Measurements from ENCODE around the gene PLA2G4C.
"Not testable (repeated sequence)": the region's sequence is repeated elsewhere in the genome, so short reads cannot be mapped to it uniquely, and the experiment has no call there.

PLA2G4C gene

DNA sequence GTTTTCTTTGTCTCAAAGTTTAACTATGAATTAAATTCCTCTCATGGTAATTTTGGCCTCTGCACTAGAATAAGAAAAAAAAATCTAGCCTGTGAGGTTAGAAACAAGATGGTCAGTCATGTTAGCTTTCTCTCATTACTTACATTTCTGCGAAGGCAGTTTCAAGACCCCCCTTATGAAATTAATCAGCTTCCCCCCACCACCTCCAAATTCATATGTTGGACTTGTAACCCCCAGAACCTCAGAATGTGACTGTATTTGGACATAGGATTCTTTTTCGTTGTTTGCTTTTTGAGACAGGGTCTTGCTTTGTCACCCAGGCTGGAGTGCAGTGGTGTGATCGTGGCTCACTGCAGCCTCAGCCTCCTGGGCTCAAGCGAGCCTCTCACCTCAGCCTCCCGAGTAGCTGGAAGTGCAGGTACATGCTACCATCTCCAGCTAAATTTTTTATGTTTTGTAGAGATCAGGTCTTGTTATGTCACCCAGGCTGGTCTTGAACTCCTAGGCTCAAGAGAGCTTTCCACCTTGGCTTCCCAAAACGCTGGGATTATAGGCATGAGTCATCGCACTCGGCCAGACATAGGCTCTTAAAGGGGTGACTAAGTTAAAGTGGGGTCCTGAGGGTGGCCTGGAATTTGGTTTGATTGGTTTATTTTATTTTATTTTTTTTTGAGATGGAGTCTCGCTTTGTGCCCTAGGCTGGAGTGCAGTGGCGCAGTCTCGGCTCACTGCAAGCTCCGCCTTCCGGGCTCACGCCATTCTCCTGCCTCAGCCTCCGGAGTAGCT, 1.4 kb downstream of the PLA2G4C start:
- FAIRE-seq: no peak

DNA sequence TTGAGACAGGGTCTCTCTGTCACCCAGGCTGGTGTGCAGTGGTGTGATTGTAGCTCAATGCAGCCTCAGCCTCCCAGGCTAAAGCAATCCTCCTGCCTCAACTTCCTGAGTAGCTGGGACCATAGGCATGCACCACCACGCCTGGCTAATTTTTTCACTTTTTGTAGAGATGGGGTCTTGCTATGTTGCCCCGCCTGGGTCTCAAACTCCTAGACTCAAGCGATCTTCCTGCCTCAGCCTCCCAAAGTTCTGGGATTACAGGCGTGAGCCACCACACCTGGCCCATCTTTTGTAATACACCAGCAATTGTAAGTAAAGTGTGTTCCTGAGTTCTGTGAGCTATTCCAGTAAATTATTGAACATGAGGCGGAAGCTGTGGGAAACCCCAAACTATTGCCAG, 6.7 kb downstream of the PLA2G4C start:
- FAIRE-seq: no peak

DNA sequence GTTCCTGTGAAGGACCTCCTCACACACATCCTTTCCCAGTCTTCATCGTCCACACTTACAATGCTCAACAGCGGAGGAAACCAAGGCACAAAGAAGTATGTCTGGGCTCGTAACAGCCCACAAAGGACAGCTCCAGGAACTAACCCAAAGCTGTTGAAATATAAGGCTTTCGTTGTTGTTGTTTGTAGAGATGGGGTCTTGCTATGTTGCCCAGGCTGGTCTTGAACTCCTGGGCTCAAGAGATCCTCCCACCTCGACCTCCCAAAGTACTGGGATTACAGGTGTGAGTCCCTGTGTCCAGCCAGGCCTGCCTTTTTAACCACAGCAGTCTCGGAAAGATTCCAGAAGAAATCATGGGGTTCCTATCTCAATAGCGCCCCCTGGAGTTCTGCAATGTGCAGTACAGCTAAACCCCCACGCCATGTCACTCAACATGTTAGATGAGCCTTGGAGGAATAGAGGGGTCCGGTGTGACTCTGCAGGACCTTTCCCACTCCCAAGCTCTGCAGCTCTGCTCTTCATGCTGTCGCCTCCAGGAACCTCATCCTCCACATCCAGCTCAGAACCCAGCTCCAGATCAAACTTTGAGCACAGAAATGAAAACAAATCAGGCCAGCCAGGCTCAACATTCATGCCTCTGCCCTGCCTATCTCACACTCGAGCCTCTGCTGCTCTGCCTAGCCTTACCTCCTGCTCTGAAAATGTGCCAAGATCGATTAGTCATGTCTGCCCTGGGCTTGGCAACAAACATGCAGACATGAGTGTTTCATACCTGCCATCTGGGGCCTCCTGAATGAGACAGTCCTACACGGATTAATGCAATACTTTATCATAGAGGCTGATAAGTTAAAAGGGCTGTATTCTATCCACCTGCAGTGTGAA, 7.5 kb downstream of the PLA2G4C start:
- FAIRE-seq: no peak

DNA sequence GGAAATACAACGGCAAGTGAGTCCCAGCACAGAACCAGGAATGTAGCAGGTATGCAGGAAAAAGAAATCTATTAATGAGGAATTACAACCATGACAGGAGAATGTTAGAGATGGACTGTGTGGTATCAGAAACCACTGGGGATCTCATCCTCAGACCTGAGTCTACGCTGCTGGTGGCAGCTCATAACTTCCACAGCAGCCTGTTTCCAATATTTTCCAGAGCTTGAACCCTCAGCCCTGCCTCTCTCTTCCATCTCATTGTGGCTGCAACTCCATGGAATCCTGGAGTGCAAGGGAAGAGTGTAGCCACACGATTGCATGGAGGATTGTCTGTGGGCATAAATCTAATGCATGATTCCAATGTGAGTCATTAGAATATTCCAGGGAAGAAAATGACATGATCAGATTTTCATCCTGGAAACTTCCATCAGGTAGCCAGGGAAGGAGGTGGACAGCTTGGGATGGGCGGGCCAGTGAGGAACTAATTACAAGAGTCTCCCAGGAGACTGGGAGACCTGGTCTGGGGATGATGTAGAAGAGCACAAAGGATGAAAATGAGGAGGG, 14.9 kb downstream of the PLA2G4C start:
- no peak for FAIRE-seq

DNA sequence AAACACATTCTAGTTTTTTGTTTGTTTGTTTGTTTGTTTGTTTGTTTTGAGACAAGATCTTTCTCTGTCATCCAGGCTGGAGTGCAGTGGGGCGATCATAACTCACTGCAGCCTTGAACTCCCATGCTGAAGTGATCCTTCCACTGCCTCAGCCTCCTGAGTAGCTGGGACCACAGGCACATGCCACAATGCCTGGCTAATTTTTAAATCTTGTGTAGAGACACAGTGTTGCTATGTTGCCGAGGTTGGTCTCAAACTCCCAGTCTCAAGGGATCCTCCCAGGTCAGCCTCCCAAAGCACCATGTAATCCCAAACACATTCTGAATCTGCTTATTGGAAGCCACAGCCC, 15.8 kb downstream of the PLA2G4C start:
- FAIRE-seq: no peak

DNA sequence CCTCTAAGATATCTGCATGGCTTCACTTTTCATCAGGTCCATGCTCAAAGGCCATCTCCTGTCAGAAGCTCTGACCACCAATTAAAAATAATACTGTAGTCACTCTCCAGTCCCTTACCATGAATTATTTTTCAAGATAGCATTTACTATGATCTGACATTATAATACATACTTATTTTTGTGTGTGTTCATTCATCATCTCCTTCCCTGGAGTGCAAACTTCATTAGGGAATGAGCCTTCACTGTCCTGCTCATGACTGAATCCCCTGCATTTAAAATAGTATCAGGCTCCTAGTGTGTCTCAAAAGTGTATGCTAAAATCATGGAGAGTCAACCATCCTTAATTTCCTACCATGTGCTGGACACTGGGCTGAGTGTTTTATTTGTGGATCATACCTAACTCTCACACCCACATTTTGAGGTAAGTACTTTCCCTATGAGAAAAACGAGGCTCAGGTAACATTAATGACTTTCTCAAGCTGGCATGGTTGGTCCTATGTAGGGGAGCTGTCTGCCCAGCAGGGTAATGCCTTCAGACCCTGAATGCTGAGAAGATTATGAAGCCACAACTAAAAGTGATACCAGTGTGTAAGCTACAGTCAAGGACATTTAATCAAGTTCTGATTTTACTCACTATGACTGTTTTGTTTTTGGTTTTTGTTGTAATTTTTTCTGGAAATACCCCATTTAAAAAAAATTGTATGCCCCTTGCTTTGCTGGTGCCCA, 16.3 kb downstream of the PLA2G4C start:
- FAIRE-seq: no peak

DNA sequence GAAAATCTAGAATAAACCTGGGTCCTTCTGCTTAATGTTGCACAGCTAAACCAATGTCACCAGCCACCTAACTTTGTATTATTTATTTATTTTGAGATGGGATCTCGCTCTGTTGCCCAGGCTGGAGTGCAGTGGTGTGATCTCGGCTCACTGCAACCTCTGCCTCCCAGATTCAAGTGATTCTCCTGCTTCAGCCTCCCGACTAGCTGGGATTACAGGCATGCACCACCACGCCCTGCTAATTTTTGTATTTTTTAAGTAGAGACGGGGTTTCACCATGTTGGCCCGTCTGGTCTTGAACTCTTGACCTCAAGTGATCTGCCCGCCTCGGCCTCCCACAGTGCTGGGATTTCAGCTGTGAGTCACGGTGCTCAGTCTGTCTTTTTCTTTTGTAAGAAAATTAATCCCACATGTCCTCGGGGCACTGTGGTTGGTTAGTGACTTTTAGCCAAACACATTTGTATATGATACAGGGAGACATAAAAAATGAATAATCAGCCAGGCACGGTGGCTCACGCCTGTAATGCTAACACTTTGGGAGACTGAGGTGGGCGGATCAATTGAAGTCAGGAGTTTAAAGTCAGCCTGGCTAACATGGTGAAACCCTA, 19.4 kb downstream of the PLA2G4C start:
- not testable (repeated sequence) for FAIRE-seq

DNA sequence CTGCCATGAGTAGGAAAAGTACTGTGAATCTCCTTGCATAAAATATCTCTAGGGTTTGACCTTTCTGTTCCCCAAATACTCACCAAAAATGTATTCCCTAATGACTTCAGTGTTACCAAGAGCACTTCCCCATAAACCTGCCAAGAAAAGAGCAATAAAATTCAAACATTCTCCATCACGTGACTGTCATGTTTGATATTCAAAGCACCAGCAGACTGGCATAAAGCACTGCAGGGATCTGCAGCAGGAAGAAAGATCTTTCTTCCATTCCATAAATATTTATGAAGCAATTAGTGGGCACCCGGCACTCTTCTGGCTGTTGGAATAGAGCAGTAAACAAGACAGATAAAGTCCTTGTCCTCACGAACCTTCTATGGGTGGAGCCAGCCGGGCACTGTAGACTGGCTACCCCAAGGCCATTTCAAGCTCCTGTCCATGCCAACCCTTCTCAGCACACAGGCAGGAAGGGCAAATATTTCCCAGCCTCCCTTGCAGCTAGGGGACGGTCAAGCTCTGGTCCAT, 20.3 kb downstream of the PLA2G4C start:
- FAIRE-seq: no peak

DNA sequence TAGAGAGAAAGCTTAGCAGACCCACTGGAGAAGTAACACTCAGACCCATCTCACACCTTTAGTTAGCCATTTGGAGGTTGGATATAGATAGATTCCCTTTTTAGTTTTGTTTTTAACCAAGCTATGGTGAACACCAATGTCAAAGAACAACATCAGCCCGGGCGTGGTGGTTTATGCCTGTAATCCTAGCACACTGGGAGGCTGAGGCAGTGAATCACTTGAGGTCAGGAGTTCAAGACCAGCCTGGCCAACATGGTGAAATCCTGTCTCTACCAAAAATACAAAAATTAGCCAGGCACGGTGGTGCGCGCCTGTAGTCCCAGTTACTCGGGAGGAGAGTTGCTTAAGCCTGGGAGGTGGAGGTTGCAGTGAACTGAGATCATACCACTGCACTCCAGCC, 21.6 kb downstream of the PLA2G4C start:
- FAIRE-seq: not testable (repeated sequence)

DNA sequence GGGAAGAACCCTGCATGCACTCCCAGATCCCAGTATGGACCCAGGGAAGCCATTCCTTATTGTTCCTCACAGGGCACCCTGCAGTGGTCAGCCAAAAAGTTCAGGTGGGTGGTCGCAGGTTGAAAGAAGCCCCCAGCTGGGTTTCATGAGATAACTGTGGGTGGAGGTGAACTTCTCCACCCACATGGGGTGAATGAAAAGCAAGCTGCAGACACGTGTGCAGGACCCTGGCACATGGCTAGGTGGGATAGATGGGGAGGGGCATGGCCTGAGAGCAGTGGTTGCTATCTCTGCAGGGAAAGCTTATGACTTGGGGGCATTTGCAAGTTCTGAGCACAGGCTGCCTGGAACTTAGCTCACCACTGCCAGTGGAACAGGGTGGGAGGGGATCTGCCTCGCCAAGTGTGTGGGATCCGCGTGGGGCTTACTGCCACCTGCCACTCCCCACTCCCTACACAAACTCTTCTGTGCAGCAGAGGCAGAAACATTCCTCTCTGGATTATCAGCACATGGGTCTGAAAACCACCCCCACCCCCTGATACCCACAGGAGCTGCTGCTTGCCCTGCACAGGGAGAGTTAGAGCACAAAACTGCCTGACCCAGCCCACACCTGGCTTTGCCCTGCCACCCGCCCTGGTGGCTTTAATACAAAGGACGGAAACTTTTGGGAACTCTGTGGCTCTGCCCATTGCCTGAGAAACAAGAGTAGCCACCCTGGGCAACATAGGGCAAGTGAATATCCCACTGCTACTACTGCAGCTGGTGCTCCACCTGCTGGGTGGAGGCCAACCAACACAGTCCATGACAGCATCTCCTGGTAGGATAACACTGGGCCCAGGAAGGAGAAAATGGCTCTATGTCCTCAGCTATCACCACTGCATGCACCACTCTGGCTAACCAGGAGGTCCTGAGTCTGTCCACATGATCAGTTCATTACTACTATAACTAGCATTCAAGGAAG, 24.4 kb downstream of the PLA2G4C start:
- no peak for FAIRE-seq

DNA sequence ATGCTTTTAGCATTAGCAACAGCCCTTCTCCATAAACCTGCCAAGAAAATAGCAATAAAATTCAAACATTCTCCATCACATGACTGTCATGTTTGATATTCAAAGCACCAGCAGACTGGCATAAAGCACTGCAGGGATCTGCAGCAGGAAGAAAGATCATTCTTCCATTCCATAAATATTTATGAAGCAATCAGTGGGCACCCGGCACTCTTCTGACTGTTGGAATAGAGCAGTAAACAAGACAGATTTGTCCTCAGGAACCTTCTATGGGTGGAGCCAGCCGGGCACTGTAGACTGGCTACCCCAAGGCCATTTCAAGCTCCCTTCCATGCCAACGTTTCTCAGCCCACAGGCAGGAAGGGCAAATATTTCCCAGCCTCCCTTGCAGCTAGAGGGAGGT, 25.5 kb downstream of the PLA2G4C start:
- no peak for FAIRE-seq

DNA sequence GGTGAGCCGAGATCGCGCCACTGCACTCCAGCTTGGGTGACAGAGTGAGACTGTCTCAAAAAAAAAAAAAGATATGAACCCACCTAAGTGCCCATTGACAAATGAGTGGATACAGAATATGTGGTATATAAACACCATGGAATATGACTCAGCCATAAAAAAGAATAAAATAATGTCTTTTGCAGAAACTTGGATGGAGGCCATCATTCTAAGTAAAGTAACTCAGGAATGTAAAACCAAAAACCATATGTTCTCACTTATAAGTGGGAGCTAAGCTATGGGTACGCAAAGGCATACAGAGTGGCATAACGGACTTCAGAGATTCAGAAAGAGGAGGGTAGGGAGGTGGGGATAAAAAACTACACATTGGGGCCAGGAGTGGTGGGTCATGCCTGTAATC, 29.5 kb downstream of the PLA2G4C start:
- no peak for FAIRE-seq

DNA sequence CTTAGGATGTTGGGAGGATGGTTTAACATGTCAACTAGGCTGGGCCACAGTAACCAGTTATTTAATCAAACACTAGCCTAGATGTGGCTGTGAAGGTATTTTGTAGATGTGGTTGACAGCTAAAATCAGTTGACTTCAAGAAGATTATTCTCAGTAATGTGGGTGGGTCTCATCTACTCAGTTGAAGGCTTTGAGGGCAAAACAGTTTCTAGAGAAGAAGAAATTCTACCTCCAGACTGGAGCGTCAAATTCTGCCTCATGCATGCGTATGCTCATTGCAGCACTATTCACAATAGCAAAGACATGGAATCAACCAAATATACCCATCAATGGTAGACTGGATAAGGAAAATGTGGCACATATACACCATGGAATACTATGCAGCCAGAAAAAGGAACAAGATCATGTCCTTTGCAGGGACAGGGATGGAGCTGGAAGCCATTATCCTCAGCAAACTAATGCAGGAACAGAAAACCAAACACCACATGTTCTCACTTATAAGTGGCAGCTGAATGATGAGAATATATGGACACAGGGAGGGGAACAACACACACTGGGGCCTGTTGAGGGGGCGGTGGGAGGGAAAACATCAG, 40.3 kb downstream of the PLA2G4C start:
- not testable (repeated sequence) for FAIRE-seq

DNA sequence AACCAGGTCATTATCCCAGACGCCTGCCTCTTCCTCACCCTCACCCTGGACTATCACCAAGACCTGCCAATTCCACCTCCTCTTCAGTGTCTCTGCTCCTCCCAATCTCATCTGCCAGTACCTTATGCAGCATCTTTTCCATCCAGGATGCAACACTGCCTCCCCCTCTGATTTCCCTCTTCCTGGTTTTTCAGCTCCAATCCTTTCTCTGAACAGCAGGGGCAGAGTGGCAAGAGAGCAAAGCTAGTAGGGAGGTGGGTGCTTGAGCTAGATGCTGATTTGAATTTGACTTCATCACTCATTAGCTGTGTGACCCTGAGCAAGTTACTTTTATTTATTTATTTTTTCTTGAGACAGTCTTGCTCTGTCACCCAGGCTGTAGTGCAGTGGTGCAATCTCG, 41.2 kb downstream of the PLA2G4C start:
- FAIRE-seq: no peak

DNA sequence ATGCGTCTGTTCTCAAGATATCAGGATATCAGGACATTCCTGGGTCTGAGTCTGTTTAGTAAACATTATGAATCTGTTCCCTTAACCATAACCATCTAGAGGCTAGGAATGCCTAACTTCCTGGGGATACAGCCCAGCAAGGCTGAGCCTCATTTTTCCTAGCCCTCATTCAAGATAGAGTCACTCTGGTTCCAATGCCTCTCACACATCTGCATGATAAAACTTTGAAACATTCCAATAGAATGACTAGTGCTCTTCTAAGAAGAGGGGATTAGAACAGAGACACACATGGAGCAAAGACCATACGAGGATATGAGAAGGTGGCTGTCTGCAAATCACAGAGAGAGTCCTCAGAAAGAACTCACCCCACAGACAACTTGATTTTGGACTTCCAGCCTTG, 46.1 kb downstream of the PLA2G4C start:
- no peak for FAIRE-seq

DNA sequence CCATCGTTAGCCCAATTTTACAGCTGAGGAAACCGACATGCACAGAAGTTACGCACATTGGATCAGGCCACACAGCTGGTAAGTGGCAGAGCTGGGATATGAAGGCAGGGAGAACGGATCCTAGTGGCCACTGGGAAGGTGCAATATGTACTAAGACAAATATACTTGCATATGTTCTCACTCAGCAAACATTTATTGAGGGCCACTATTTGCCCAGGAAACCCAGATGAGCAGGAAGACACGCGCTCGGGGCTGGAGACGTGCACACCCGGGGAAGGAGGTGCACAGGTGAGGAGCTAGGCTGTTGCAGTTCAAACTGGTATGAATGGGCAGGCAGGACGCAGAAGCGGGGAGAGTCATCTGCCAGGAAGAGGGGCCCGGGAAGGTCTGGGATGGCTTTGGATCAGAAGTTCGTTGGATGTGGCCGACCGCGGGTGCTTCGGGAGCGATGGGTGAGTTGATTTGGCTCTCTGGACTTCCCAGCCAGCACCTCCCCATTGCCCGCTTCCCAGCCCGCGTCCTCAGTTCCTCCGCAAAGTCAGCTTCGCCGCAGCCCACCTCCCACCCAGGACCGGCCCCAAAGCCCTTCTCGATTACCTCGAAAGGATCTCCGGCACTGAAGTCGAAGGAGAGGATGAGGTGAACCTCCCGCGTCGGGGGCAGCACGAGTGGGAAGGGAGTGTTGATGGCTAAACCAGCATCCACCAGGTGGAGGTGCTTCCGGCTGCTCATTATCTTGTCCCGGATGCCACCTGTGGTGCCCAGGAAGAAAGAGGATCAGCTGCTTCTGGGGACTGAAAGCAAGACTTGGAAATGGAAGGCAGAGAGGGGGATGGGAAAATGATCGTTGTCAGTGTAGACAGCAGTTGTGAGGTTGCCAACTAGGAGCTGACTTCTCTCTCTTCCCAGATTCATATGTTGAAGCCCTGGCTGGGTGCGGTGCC, 48.9 kb downstream of the PLA2G4C start:
- FAIRE-seq: no peak

DNA sequence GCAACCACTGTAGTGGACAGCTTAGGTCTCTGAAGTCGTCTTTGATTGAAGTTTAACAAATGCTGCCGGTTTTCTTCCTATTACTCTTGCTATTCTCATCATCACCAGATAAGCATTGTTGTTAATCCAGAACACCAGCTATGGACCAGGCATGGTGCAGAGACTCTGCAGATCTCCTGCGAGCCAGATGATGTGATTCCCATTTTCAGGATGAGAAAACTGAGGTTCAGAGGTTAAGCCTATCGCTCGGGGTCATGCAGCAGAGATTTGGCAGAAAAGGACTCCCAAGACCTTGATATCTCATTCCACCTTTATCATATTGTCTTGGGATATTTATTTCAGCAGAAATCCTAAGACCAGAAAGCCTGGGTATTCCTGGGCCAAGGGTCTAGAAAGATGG, 50.2 kb downstream of the PLA2G4C start:
- no peak for FAIRE-seq

DNA sequence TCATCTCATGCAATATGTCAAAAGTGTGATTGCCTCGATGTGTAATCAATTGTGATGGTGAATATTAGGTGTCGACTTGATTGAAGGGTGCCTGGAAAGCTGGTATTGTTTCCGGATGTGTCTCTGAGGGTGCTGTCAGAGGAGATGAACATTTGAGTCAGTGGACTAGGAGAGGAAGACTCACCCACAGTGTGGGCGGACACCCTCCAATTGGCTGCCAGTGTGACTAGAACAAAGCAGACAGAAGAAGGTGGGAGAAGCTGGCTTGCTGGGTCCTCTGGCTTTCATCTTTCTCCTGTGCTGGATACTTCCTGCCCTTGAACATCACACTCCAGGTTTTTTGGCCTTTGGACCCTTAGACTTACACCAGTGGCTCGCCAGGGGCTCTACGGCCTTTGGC, 51.3 kb downstream of the PLA2G4C start:
- no peak for FAIRE-seq

DNA sequence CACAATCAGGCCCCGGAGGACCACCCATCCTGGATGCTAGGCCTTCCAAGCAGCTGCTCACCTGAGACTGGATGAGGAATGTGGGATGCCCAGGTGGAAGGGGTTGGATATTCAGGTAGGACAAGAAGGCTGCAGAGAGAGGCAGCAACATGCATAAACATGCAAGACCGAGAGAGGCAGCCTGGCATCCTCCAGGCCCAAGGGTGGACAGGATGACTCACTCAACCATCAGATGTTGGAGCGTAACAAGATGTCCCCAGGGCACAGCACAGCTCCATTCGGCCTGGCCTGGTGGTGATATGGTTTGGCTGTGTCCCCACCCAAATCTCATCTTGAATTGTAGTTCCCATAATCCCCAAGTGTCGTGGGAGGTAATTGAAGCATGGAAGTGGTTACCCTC, 56.8 kb downstream of the PLA2G4C start:
- FAIRE-seq: no peak

DNA sequence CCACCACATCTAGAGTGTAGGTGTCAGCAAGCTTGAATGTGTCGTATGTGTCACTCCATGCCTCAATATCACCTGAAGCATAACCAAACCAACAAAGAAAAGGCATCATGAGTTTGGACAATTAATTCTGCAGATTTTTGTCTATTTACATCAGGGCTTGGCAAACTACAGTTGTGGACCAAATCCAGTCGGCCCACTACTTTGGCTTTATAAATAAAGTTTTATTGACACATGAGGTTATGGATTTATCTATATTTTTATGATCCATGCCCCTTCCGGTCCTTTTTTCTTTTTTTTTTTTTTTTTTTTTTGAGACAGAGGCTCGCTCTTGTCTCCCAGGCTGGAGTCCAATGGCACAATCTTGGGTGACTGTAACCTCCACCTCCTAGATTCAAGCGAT, 57.5 kb downstream of the PLA2G4C start:
- no peak for FAIRE-seq

Data from G401.6 (cell line).